Peyer's patch (tissue), 4 donors: Measurements from ENCODE around the gene DDI2.

Experiments
- CTCF ChIP-seq, 6 experiments: fragments of 450-650 bp in 4 of 6; fragments of 200-600 bp in 2 of 6; sonication (generic) in 1 of 6; IDR thresholded peaks; one replicate each; pipeline ENCODE4 v1.5.1; 2017 to 2019; ENCODE audit warnings: antibody characterized with exemption in 6 of 6, mild to moderate bottlenecking in 3 of 6, moderate library complexity in 1 of 6
- POLR2A ChIP-seq, 2 donors: fragments of 450-650 bp; IDR thresholded peaks; one replicate each; pipeline ENCODE4 v1.5.1; 2017; ENCODE audit warnings: antibody characterized with exemption in 2 of 2, mild to moderate bottlenecking in 2 of 2, moderate library complexity in 2 of 2

GRCh38 chr1:15680131-15680530 is 62.9 kb downstream of the DDI2 start:
- TF ChIP-seq POLR2A (IDR thresholded peaks at IDR 0.05) (no peak), CTCF (IDR thresholded peaks at IDR 0.05) (no peak)
